ENCODE results near the gene ARID5B. TPM values are rescaled to one million over a fixed set of nuclear protein-coding genes. Genes with fewer than 3 reads are reported as not detected.

The ARID5B gene
- polyA plus RNA-seq, 3 donors: 48.6 to 56.9 (median 53.0) TPM

GRCh38 chr10:62008196-62008595, 106.7 kb downstream of the ARID5B start:
- no peak for DNase-seq (ENCODE audit: low read depth in 3 of 3, low spot score in 2 of 3)

- no peak for DNase-seq (ENCODE audit: low read depth in 3 of 3, low spot score in 2 of 3)
Observed at GRCh38 chr10:62008946-62009345, 107.4 kb downstream of the ARID5B start.

GRCh38 chr10:62010366-62010765, 108.9 kb downstream of the ARID5B start:
- no peak for DNase-seq (ENCODE audit: low read depth in 3 of 3, low spot score in 2 of 3)

- DNase-seq (ENCODE audit: low read depth in 3 of 3, low spot score in 2 of 3): no peak
Observed at GRCh38 chr10:62011558-62011957, 110.1 kb downstream of the ARID5B start.

- no peak for DNase-seq (ENCODE audit: low read depth in 3 of 3, low spot score in 2 of 3)
Observed at GRCh38 chr10:62012318-62012717, 110.8 kb downstream of the ARID5B start.

- no peak for DNase-seq (ENCODE audit: low read depth in 3 of 3, low spot score in 2 of 3)
Observed at GRCh38 chr10:62014510-62014909, 113.0 kb downstream of the ARID5B start.

GRCh38 chr10:62015994-62016393, 114.5 kb downstream of the ARID5B start:
- DNase-seq (ENCODE audit: low read depth in 3 of 3, low spot score in 2 of 3): no peak

GRCh38 chr10:62016623-62017490, 115.4 kb downstream of the ARID5B start:
- DNase-seq (ENCODE audit: low read depth in 3 of 3, low spot score in 2 of 3): no peak

GRCh38 chr10:62017491-62017870, 116.0 kb downstream of the ARID5B start:
- no peak for DNase-seq (ENCODE audit: low read depth in 3 of 3, low spot score in 2 of 3)

GRCh38 chr10:62018131-62018911, 116.8 kb downstream of the ARID5B start:
- DNase-seq (ENCODE audit: low read depth in 3 of 3, low spot score in 2 of 3): no peak

- DNase-seq (ENCODE audit: low read depth in 3 of 3, low spot score in 2 of 3): no peak
Observed at GRCh38 chr10:62019013-62019684, 117.7 kb downstream of the ARID5B start.

GRCh38 chr10:62019685-62020359, 118.3 kb downstream of the ARID5B start:
- DNase-seq (ENCODE audit: low read depth in 3 of 3, low spot score in 2 of 3): no peak

- DNase-seq (ENCODE audit: low read depth in 3 of 3, low spot score in 2 of 3): no peak
Observed at GRCh38 chr10:62021128-62021665, 119.7 kb downstream of the ARID5B start.

GRCh38 chr10:62021978-62022802, 120.7 kb downstream of the ARID5B start:
- DNase-seq (ENCODE audit: low read depth in 3 of 3, low spot score in 2 of 3): no peak

- no peak for DNase-seq (ENCODE audit: low read depth in 3 of 3, low spot score in 2 of 3)
Observed at GRCh38 chr10:62022830-62023229, 121.3 kb downstream of the ARID5B start.

GRCh38 chr10:62023329-62023728, 121.8 kb downstream of the ARID5B start:
- DNase-seq (ENCODE audit: low read depth in 3 of 3, low spot score in 2 of 3): no peak

- DNase-seq (ENCODE audit: low read depth in 3 of 3, low spot score in 2 of 3): no peak
Observed at GRCh38 chr10:62024026-62024701, 122.7 kb downstream of the ARID5B start.

GRCh38 chr10:62025134-62025794, 123.8 kb downstream of the ARID5B start:
- DNase-seq (ENCODE audit: low read depth in 3 of 3, low spot score in 2 of 3): no peak
